ENCODE data around the gene MEGF9. TPM values are rescaled to one million over a fixed set of nuclear protein-coding genes. Genes with fewer than 3 reads are reported as not detected.
A peak's percentile ranks its signal among the peaks of the same experiment; 100 is the strongest.

The MEGF9 gene
- total and polyA plus RNA-seq, 2 of the 13 experiments (the other 11 are each of a cell fraction or from before 2014, with no cell fraction given) = 3.1 to 3.3 TPM

DNA sequence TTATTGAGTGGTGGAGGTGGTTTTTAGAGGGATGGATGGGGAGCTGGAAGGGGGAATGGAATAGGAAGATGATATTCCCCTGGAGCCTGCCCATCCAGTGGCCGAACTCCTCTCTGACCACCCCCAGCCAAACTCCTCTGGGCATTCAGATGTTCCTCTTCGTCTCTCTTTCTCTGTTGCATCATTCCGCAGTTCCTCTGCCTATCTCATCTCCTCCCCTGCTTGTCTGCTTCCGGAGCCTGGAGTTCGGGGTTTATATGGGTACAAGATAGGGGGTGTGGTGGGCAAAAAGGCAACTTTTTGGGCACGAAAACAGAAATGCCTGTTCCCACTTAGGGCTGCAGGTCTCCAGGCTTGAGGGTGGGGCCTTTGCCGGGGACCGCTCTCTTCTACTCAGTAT, 122.1 kb downstream of the MEGF9 start:
- no peak for DNase-seq (ENCODE audit: low spot score)
- H3K4me1 ChIP-seq (ENCODE audit: insufficient read depth, low read length) = peaks cover 34% of the 10 kb centered on the region
- CTCF ChIA-PET (ENCODE audit: low intra/inter-chr PET ratio, low total read pairs) = no interaction called here
- no peaks in the 10 kb centered on the region for H3K36me3 ChIP-seq (replicated peaks in 1 of 2; ENCODE audit: control insufficient read depth in 1 of 2, insufficient read depth in 2 of 2, low read length in 2 of 2)
- no peak overlapping the region for H2AFZ ChIP-seq (ENCODE audit: low read length)
- intact Hi-C loops (cut with micrococcal nuclease; ENCODE audit: unreplicated experiment) = no loop called here
- BruUV-seq (replicated peaks) = no TSS peak
- no peaks in the 10 kb centered on the region for H3K27me3 ChIP-seq (ENCODE audit: control insufficient read depth in 1 of 2, insufficient read depth in 2 of 2, low read length in 2 of 2)
- no peaks in the 10 kb centered on the region for H3K9me3 ChIP-seq (ENCODE audit: low read length)
- H3K9ac ChIP-seq (ENCODE audit: insufficient read depth, low read depth, low read length) = no peak overlapping the region
- 49% methylated on average over 8 of the region's 8 CpGs for WGBS (ENCODE audit: low lambda C conversion rate)
- in situ Hi-C loops (cut with HindIII; ENCODE audit: extremely low pct_ligation_motif_present, low pct_unique_long_range_greater_than_20kb) = no loop called here
- H3K79me2 ChIP-seq (ENCODE audit: insufficient read depth, low read length) = no peaks in the 10 kb centered on the region
- POLR2A ChIA-PET = interaction anchor here (1.8 kb wide), 1 partner anchor 21 kb away, joined by 6 read pairs; no protein-coding TSS in a partner anchor
- H3K27ac ChIP-seq (ENCODE audit: extremely low read length, insufficient read depth, low read length) = no peak overlapping the region
- H4K20me1 ChIP-seq (ENCODE audit: insufficient read depth, low read length) = no peaks in the 10 kb centered on the region
- no peak for FAIRE-seq
- H3K4me2 ChIP-seq (ENCODE audit: low read depth, low read length) = peak overlapping the region; percentile 35
- ATAC-seq = no peak
- no peak overlapping the region for H3K4me3 ChIP-seq (replicated peaks in 1 of 3; ENCODE audit: insufficient read depth in 1 of 3, low read depth in 2 of 3, low read length in 3 of 3)
- TF ChIP-seq KDM2A (CRISPR knock-in tag; IDR thresholded peaks at IDR 0.05; ENCODE audit: borderline replicate concordance, low read depth) = no peak
- TF ChIP-seq ZMYM3 (CRISPR knock-in tag; IDR thresholded peaks at IDR 0.05) = no peak
- TF ChIP-seq, protein P1, sequence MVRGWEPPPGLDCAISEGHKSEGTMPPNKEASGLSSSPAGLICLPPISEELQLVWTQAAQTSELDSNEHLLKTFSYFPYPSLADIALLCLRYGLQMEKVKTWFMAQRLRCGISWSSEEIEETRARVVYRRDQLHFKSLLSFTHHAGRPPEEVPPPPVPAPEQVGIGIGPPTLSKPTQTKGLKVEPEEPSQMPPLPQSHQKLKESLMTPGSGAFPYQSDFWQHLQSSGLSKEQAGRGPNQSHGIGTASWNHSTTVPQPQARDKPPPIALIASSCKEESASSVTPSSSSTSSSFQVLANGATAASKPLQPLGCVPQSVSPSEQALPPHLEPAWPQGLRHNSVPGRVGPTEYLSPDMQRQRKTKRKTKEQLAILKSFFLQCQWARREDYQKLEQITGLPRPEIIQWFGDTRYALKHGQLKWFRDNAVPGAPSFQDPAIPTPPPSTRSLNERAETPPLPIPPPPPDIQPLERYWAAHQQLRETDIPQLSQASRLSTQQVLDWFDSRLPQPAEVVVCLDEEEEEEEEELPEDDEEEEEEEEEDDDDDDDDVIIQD (CRISPR knock-in tag; IDR thresholded peaks at IDR 0.05; ENCODE audit: low read depth) = no peak
- no peak for TF ChIP-seq ZFP36 (IDR thresholded peaks at IDR 0.05; ENCODE audit: borderline replicate concordance, low read depth, low read length, partially characterized antibody)
- TF ChIP-seq, protein P2, sequence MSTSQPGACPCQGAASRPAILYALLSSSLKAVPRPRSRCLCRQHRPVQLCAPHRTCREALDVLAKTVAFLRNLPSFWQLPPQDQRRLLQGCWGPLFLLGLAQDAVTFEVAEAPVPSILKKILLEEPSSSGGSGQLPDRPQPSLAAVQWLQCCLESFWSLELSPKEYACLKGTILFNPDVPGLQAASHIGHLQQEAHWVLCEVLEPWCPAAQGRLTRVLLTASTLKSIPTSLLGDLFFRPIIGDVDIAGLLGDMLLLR (CRISPR knock-in tag; IDR thresholded peaks at IDR 0.05) = no peak
- TF ChIP-seq CBX1 (IDR thresholded peaks at IDR 0.05; ENCODE audit: low read depth) = no peak
- TF ChIP-seq, protein P3, sequence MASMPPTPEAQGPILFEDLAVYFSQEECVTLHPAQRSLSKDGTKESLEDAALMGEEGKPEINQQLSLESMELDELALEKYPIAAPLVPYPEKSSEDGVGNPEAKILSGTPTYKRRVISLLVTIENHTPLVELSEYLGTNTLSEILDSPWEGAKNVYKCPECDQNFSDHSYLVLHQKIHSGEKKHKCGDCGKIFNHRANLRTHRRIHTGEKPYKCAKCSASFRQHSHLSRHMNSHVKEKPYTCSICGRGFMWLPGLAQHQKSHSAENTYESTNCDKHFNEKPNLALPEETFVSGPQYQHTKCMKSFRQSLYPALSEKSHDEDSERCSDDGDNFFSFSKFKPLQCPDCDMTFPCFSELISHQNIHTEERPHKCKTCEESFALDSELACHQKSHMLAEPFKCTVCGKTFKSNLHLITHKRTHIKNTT (CRISPR knock-in tag; IDR thresholded peaks at IDR 0.05) = no peak
- TF ChIP-seq, protein P4, sequence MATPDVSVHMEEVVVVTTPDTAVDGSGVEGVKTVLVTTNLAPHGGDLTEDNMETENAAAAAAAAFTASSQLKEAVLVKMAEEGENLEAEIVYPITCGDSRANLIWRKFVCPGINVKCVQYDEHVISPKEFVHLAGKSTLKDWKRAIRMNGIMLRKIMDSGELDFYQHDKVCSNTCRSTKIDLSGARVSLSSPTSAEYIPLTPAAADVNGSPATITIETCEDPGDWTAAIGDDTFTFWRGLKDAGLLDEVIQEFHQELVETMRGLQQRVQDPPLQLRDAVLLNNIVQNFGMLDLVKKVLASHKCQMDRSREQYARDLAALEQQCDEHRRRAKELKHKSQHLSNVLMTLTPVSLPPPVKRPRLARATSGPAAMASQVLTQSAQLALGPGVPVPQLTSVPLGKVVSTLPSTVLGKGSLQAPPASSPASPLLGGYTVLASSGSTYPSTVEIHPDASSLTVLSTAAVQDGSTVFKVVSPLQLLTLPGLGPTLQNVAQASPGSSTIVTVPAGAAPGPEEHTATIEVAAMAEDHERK (CRISPR knock-in tag; IDR thresholded peaks at IDR 0.05; ENCODE audit: low read depth) = no peak
- TF ChIP-seq PHF20 (CRISPR knock-in tag; IDR thresholded peaks at IDR 0.05) = no peak
- no peak for TF ChIP-seq ZBTB20 (CRISPR knock-in tag; IDR thresholded peaks at IDR 0.05; ENCODE audit: borderline replicate concordance, low read depth)
- no peak for TF ChIP-seq ZNF24 (IDR thresholded peaks at IDR 0.05)
- no peak for TF ChIP-seq TIGD3 (CRISPR knock-in tag; IDR thresholded peaks at IDR 0.05; ENCODE audit: borderline replicate concordance)
- TF ChIP-seq FOXC1 (CRISPR knock-in tag; IDR thresholded peaks at IDR 0.05; ENCODE audit: borderline replicate concordance) = no peak
- no peak for TF ChIP-seq KMT2A (CRISPR knock-in tag; IDR thresholded peaks at IDR 0.05)
- TF ChIP-seq, protein P5, sequence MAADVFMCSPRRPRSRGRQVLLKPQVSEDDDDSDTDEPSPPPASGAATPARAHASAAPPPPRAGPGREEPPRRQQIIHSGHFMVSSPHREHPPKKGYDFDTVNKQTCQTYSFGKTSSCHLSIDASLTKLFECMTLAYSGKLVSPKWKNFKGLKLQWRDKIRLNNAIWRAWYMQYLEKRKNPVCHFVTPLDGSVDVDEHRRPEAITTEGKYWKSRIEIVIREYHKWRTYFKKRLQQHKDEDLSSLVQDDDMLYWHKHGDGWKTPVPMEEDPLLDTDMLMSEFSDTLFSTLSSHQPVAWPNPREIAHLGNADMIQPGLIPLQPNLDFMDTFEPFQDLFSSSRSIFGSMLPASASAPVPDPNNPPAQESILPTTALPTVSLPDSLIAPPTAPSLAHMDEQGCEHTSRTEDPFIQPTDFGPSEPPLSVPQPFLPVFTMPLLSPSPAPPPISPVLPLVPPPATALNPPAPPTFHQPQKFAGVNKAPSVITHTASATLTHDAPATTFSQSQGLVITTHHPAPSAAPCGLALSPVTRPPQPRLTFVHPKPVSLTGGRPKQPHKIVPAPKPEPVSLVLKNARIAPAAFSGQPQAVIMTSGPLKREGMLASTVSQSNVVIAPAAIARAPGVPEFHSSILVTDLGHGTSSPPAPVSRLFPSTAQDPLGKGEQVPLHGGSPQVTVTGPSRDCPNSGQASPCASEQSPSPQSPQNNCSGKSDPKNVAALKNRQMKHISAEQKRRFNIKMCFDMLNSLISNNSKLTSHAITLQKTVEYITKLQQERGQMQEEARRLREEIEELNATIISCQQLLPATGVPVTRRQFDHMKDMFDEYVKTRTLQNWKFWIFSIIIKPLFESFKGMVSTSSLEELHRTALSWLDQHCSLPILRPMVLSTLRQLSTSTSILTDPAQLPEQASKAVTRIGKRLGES (CRISPR knock-in tag; IDR thresholded peaks at IDR 0.05; ENCODE audit: borderline replicate concordance) = no peak
- TF ChIP-seq AGO2 (optimal IDR thresholded peaks at IDR 0.05; ENCODE audit: low read depth, low read length) = no peak
